DOHH2 (cell line): ENCODE data around the gene FAM131C.

Source experiments
- CTCF ChIP-seq: fragments of 200-600 bp; sonication (generic); IDR thresholded peaks from one replicate; pipeline ENCODE4 v1.5.1; 2014; ENCODE audit warnings: antibody characterized with exemption, mild to moderate bottlenecking, low read depth, low read length; ENCODE audit not compliant: poor library complexity, severe bottlenecking
- EZH2phosphoT487 ChIP-seq: fragments of 200-600 bp; sonication (generic); IDR thresholded peaks from 2 replicates; pipeline ENCODE4 v1.6.1; 2017; ENCODE audit warnings: borderline replicate concordance, mild to moderate bottlenecking, antibody characterized with exemption, low read length, moderate library complexity, mixed read lengths

- TF ChIP-seq CTCF (no peak), EZH2phosphoT487 (no peak)
Measured at GRCh38 chr1:16028237-16029002, 45.0 kb downstream of the FAM131C start.
